ENCODE measurements around the gene CCDC188. TPM values are rescaled to one million over a fixed set of nuclear protein-coding genes. Genes with fewer than 3 reads are reported as not detected.

Gene CCDC188
- total RNA-seq, 1 experiment from 2014 or later: not detected

GRCh38 chr22:20159076-20159475 lies 8.2 kb upstream of the CCDC188 start:
- ATAC-seq (peak; percentile 85), DNase-seq (ENCODE audit: low spot score) (peak; percentile 72)
- H3K27me3 Mint-ChIP-seq (ENCODE audit: low read depth): no peaks in the 10 kb centered on the region
- no peaks in the 10 kb centered on the region for H3K36me3 Mint-ChIP-seq
- no peak overlapping the region for H3K27ac Mint-ChIP-seq
- no peaks in the 10 kb centered on the region; the same call in 1 of the 2 replicates for H3K9me3 Mint-ChIP-seq
- TF ChIP-seq GABPB1 (CRISPR knock-in tag; IDR thresholded peaks at IDR 0.05) (no peak), JUN (CRISPR knock-in tag; IDR thresholded peaks at IDR 0.05) (no peak), ZNF416 (CRISPR knock-in tag; IDR thresholded peaks at IDR 0.05) (no peak), CTCF (IDR thresholded peaks at IDR 0.05) (no peak), CREB1 (CRISPR knock-in tag; IDR thresholded peaks at IDR 0.05) (no peak), NR2C2 (CRISPR knock-in tag; IDR thresholded peaks at IDR 0.05) (no peak), TP53 (CRISPR knock-in tag; IDR thresholded peaks at IDR 0.05) (no peak), TEAD1 (CRISPR knock-in tag; IDR thresholded peaks at IDR 0.05) (no peak), AR (CRISPR knock-in tag; IDR thresholded peaks at IDR 0.05) (no peak), ETV6 (CRISPR knock-in tag; IDR thresholded peaks at IDR 0.05) (no peak), ZNF396 (CRISPR knock-in tag; IDR thresholded peaks at IDR 0.05; ENCODE audit: borderline replicate concordance) (no peak), SMAD3 (CRISPR knock-in tag; IDR thresholded peaks at IDR 0.05; ENCODE audit: borderline replicate concordance) (no peak), RELA (CRISPR knock-in tag; IDR thresholded peaks at IDR 0.05; ENCODE audit: borderline replicate concordance) (no peak), SMAD4 (CRISPR knock-in tag; IDR thresholded peaks at IDR 0.05) (no peak), TEAD4 (CRISPR knock-in tag; IDR thresholded peaks at IDR 0.05) (no peak)
- TF ChIP-seq, protein P1, sequence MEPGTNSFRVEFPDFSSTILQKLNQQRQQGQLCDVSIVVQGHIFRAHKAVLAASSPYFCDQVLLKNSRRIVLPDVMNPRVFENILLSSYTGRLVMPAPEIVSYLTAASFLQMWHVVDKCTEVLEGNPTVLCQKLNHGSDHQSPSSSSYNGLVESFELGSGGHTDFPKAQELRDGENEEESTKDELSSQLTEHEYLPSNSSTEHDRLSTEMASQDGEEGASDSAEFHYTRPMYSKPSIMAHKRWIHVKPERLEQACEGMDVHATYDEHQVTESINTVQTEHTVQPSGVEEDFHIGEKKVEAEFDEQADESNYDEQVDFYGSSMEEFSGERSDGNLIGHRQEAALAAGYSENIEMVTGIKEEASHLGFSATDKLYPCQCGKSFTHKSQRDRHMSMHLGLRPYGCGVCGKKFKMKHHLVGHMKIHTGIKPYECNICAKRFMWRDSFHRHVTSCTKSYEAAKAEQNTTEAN (CRISPR knock-in tag; IDR thresholded peaks at IDR 0.05): no peak
- TF ChIP-seq, protein P2, sequence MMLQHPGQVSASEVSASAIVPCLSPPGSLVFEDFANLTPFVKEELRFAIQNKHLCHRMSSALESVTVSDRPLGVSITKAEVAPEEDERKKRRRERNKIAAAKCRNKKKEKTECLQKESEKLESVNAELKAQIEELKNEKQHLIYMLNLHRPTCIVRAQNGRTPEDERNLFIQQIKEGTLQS (CRISPR knock-in tag; conservative IDR thresholded peaks at IDR 0.05): no peak
- peaks cover 5% of the 10 kb centered on the region for H3K4me1 Mint-ChIP-seq
- POLR2A ChIA-PET: interaction anchor here (0.6 kb wide), 1 partner anchor 125 kb away, joined by 3 read pairs; no protein-coding TSS in a partner anchor
- no peak overlapping the region for H3K4me3 Mint-ChIP-seq
- CTCF ChIA-PET: interaction anchor here (0.9 to 2.7 kb wide), 18 partner anchors 9 to 259 kb away, joined by 3 to 50 read pairs (median 6); partner anchors contain the start of gene DGCR6L

DNA sequence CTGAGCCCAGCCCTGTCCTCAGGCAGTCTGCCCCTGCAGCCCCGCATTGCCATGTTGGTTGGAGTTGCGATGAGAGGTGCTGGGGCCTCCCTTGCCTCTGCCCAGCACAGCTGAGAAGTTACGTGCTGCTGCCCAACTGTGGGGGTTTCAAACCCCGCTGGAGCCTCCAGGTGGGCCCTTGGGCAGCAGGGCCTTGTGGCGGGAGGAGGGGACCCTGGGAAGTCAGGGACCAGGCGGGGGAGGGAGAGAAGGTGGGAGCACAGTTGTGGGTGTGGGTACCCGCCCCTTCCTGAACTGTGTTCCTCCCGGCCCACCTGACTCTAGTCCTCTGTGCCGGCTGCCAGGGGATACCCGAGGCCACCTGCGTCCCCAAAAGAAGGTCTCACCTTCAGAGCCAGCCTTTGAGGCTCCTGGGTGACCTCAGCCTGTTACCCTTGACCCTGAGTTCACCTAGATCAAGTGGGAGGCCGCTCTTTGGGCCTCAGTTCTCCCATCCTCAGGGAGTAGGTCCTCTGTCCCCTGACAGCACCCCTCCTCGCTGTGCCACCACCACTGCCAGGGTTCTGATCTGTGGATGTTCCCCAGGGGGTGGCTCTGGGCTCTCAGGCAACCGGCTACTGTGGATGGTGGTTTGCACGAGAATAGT lies 7.7 kb upstream of the CCDC188 start:
- DNase-seq (ENCODE audit: low spot score): no peak
- TF ChIP-seq NR3C1 (CRISPR knock-in tag; conservative IDR thresholded peaks at IDR 0.05; ENCODE audit: low read depth) (no peak), EMX1 (CRISPR knock-in tag; IDR thresholded peaks at IDR 0.05) (no peak), OVOL2 (CRISPR knock-in tag; IDR thresholded peaks at IDR 0.05; ENCODE audit: borderline replicate concordance) (no peak), FOXP4 (CRISPR knock-in tag; IDR thresholded peaks at IDR 0.05) (no peak), SOX15 (CRISPR knock-in tag; IDR thresholded peaks at IDR 0.05) (no peak)
- TF ChIP-seq, protein P2 (CRISPR knock-in tag; conservative IDR thresholded peaks at IDR 0.05): no peak
- Mint-ChIP-seq H3K36me3 (no peaks in the 10 kb centered on the region), H3K27me3 (ENCODE audit: low read depth) (no peaks in the 10 kb centered on the region), H3K27ac (no peak overlapping the region), H3K9me3 (no peaks in the 10 kb centered on the region), H3K4me3 (no peak overlapping the region), H3K4me1 (peaks cover 7% of the 10 kb centered on the region)
- CTCF ChIA-PET: interaction anchor here (0.9 to 3.2 kb wide), 15 partner anchors 10 to 260 kb away, joined by 3 to 69 read pairs (median 8); partner anchors contain the start of gene DGCR6L
- no peak for ATAC-seq
- POLR2A ChIA-PET: interaction anchor here (0.6 kb wide), 1 partner anchor 126 kb away, joined by 3 read pairs; no protein-coding TSS in a partner anchor

Data from WTC11 (cell line).